Pons (tissue), 1 donor: ENCODE results near the gene AGAP3.

Source experiments
- DNase-seq: peaks from one replicate; pipeline ENCODE4 v3.0.0-alpha.2; 2016; ENCODE audit warnings: low spot score

Gene AGAP3

GRCh38 chr7:151135525-151135845 lies 49.2 kb downstream of the AGAP3 start:
- DNase-seq, result no peak

DNA sequence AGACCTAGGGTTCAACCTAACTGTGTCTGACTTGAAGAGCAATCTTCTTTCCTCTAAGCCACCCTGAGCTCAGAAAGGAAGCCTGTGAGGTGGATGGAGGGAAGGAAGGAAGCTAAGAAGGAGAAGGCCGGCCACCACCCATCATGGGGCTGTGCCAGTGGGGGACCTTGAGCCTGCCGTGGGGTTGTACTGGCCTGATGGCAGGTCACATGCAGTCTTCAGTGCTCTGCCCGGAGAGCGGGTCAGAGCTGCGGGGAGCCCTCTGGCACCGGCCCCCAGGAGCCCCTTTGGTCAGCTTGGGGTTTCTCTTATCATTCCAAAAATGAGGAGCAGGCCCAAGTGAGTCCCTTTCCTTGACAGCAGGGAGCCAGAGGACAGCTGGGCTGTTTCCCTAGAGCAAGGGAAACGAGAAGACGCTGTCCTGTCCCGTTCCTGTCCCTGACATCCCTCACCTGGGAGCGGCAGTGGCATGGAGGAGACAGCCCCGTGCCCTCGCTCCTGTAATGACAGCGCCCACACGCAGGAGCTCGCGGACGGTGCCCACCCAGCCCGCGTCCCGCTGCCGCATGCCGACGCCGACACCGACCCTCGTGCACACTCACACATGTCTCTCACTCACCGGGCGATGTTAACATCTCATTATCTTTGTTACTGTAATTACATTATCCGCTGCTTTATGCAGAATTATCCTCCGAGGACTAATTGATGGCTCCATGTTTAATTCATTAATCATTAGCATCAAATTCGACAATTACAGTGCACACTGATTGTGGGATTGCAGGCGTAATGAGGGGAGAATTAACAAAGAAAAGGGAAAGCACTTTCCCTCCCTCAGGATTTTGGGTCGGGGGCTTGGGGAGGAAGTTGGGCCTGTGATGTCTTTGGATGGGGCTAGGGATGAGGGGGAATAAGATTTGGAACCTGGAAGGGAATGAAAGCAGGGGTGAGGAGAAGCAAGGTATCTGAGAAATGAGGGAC lies 49.9 kb downstream of the AGAP3 start:
- no peak for DNase-seq

- DNase-seq, result no peak
Observed at GRCh38 chr7:151137076-151137675, 50.9 kb downstream of the AGAP3 start.

DNA sequence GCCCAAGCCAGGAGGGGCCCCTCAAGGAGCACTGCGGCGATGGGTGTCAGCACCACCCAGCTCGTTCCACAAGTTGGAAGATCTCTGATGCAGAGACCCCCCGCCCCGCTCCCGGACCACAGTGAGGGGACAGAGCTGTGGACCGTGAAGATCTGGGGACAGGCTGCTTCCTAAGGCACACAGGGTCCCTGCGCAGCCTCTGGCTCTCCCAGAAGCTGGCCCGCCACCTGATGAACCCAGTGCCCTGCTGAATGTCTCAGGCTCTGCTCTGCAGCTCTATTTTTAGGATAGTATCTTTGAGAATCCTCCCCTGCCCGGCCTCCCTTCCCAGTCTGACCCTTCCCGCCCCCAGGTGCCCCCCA lies 51.5 kb downstream of the AGAP3 start:
- DNase-seq, result no peak

GRCh38 chr7:151138153-151138851 lies 52.0 kb downstream of the AGAP3 start:
- no peak for DNase-seq

GRCh38 chr7:151139071-151139790 lies 53.0 kb downstream of the AGAP3 start:
- no peak for DNase-seq

GRCh38 chr7:151139791-151140190 lies 53.5 kb downstream of the AGAP3 start:
- DNase-seq, result no peak

DNA sequence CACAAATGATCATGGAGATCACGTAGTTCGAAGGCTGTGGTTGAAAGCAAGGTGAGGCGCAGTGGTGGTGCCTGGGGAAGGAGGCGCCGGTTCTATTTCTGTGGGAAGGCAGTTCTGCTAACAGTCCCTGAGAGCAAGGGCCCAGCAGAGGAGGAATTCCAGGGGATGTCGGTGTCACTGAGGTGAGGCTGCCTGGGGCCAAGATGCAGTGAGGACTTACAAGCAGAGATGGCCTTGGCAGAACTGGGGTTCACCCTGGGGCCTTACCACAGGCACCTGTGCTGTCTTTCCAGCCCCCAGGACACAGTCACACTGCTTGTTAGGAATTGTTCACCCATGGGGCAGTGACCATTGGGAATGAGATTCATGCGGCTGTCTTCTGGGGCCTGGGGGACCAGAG lies 54.6 kb downstream of the AGAP3 start:
- no peak for DNase-seq

GRCh38 chr7:151141311-151141854 lies 55.1 kb downstream of the AGAP3 start:
- DNase-seq, result no peak

DNA sequence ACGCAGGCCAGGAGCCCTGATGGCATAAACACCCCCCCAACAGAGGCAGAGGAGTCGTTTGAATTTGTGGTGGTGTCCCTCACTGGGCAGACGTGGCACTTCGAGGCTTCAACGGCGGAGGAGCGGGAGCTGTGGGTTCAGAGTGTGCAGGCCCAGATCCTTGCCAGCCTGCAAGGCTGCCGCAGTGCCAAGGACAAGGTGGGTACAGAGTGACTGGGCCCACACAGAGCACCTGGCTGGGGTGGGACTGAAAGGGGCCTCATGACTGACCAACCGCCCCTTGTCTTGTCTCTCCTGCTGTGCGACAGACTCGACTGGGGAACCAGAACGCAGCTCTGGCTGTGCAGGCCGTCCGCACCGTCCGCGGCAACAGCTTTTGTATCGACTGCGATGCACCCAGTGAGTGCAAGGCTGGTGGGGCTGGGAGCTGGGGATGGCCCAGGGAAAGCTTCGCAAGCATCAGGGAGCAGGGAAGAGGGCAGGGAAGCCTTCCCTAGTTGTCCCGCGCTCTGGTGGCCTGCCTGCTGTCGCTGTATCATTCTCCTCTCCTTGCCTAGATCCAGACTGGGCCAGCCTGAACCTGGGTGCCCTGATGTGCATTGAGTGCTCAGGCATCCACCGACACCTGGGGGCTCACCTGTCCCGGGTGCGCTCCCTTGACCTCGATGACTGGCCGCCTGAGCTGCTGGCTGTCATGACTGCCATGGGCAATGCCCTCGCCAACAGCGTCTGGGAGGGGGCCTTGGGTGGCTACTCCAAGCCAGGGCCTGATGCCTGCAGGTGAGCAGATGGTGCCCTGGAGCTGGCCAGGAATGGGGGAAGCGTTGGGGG lies 55.8 kb downstream of the AGAP3 start:
- no peak for DNase-seq

DNA sequence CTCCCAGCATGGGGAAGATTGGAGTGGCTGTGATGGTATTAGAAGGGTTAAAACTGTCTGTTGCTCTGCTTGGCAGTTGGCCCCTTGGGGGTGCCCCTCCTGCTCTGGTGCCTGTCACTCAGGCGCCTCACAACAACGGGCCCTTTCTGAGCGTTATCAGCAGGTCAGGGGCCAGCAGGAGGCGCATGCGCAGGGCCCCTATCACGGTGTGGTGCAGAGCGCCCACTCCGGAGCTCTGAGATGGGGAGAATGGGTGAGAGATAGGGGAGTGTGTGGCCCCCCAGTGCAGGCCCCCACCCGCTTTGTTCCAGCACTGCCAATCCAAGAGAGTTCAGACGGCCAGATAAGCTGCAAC lies 56.4 kb downstream of the AGAP3 start:
- DNase-seq, result peak; percentile 86

DNA sequence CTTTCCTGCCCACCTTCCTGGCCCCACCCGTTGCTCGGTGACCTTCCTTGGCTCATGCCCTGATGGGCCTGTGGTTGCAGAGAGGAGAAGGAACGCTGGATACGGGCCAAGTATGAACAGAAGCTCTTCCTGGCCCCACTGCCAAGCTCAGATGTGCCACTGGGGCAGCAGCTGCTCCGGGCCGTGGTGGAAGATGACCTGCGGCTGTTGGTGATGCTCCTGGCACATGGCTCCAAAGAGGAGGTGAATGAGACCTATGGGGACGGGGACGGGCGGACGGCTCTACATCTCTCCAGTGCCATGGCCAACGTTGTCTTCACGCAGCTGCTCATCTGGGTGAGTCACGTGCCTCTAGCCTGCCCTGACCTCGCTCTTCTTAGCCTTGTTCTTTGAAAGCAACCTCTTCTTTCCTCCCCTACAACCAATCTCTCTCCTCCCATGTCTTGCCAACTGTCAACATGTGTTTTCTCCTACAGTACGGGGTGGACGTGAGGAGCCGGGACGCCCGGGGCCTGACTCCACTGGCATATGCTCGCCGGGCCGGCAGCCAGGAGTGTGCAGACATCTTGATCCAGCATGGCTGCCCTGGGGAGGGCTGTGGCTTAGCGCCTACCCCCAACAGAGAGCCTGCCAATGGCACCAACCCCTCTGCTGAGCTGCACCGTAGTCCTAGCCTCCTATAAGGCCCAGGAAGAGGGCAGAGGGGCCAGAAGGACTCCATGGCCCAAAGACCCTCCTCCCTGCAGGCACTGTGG lies 57.2 kb downstream of the AGAP3 start:
- peak; percentile 37 for DNase-seq

- DNase-seq, result no peak
Observed at GRCh38 chr7:151144387-151144786, 58.1 kb downstream of the AGAP3 start.

DNA sequence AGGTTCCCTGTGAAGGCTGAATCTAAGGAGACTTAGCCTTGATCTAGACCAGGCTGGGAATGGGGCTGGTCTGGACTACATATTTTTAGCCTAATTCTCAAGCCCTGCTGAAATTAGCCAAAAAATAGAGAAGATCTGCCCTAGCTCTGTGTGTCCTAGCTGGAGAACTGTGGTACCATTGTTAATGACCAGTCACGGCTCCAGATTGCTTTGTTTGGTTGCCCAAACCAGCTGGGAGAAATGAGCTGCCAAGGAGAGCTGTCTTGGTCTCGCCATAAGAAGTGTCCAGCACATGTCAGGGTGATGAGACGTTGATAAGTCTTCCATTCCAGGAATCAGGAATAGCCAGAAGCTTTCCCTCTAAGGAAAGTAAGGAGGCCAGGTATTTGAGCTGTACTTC lies 60.5 kb downstream of the AGAP3 start:
- peak; percentile 92 for DNase-seq

DNA sequence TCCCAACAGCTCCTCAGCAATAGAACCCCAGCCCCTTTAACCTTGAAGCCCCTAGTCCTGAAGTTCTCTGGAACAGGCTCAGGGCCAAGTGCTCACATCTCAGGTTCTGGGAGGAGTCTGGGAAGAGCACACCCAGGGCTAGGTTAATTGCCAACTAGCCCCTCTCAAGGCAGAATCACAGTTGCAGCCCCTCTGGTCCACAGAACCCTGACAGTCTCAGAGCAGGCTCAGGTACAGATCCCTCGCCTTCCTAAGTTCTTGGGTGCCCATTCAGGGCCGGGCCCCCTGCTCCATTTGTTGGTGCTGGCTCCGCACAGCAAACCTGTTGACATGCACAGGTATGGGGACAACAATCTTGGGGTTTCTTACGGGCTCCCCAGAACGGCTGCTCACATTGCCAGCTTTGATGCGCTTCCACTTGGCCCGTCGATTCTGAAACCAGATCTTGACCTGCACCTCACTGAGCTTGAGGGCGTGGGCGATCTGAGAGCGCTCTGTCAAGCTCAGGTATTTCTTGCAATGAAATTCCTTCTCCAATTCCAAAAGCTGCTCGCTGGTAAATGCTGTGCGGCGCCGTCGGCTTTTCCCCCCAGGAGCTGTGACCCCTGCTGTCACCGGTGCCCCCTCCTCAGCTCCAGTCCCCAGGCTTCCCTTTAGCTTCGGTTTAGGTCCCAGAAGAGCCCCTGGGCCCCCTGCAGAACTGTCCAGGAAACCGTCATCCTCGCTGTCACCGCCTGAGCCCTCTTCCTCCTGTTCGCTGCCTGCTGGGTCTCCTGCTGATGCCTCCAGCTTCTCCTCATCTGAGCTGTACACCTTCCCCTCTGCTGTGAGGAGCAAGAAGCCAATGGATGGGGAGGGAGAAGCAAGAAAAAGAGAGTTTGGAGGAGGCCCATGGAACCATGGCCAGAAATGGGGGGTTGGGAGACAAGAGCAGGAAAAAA lies 62.3 kb downstream of the AGAP3 start:
- no peak for DNase-seq

- no peak for DNase-seq
Observed at GRCh38 chr7:151150388-151150787, 64.1 kb downstream of the AGAP3 start.

DNA sequence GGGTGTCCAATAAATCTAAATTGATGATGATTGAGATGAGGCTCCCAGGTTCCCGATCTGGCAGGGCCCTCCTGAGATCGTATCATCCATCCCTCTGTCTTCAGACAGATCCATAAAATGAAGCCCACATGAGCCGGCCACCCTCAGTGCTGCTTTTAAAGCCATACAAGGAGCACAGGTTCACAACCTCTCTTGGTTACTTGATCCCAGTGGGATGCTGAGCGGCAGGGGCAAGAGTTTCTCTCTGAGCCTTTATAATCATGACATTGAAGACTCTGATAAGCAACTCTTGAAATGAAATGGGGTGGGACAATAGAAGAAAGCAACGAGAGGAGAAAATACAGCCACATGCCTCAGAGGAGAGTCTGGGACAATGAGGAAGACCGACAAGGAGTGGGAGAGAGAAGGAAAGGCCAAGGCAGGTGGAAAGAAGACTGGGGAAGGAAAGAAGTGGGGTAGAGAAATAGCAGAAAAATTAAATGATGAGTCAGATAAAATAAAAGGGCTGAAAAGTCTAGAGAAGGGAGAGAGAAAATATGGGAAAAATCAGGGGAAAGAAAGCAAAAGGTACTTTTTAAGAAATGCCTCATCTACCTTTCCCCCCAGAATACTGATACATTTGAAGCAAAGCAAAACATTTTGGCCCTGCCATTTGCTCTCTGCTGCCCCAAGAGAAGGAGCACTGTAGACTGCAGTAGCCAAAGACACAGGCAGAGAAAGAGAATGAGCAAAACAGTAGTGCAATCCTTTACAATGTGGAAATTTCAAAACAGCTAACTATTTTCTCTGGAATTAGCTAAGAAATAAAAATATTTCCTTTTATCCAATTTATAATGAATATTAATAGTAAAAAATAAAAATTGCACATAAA lies 66.6 kb downstream of the AGAP3 start:
- no peak for DNase-seq

DNA sequence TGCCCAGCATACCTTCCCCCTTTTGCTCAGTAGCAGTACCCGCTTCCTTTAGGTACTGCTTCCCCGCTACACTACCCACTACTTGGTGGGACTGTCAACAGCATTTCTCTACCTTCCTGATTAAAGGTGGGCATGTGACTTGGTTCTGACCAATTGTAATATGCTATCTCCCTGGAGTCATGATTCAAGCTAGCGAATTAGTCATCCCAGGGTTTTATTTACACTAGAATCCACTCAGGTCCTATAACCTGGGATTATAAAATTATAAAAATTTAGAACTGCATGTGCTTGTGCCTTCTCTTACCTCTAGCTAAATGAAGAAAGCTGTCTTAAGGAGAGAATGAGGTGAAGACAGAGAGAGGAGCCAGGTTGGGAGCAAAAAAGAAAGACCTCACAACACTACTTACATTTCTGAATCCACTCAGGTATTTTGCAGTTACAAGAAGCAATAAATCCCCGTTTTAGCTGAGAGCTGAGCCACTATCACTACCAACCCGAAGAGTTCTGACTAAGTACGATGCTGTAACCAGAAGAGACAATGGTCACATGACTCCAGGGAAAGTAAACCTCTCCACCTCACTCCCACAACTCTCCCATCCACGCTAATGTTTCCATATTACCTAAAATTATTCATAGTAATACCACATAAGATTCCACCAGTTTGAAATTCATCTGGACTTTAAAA lies 71.5 kb downstream of the AGAP3 start:
- DNase-seq, result no peak
